Bone marrow (tissue), 2 donors: ENCODE measurements around the gene ANKS1A.

ENCODE experiments used
- DNase-seq, 2 donors: peaks; one replicate each; lab custom pipeline; 2025; lab: John Stamatoyannopoulos, UW

Gene ANKS1A

DNA sequence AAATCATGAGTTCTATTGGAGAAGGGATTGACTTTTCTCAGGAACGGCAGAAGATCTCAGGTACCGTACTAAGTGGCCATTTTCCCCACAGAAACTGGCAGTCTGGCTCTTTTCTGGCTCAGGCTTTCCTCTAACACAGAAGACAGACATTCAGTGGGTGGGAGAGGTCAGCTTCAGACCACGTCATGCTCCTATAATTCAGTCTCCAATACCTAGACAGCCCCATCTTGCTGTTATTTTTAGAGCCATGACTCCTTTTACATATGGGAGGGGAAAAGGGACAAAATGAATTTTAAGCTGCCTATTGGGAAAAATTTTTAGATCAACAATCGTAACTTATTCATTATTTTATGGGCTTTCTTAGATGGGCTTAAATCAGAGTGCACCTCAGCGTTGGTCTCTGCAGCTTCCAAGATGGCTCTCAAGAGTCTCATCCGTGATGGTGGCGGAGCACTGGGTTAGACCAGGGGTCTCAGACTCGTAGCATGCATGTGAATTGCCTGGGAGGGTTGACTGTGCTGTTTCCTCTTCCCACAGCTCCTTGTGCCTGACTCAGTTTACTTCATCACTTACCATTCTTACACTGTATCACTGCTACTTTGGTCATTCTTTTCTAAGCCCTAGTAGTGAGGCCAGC is 165.2 kb downstream of the ANKS1A start:
- DNase-seq = no peak

GRCh38 chr6:35054743-35055130 is 165.7 kb downstream of the ANKS1A start:
- no peak for DNase-seq

DNA sequence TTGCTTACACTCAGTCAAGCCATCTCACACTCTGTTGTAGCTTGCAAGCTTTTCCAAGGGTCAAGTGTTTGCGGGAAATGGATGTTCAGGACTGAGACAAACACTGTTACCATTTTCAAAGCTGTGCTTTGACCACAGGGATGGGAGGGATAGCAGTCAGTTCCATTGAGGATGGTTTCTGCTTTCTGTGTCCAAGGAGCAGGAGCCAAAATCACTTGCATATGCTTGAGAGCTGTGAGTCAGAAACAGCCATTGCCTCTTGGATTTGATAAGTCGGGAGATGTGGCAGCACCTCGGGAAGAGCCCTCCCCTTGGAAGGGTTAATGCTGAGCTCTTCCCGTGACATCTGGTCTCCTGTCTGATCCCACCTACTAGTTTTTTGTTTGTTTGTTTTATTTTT is 166.8 kb downstream of the ANKS1A start:
- DNase-seq = no peak

DNA sequence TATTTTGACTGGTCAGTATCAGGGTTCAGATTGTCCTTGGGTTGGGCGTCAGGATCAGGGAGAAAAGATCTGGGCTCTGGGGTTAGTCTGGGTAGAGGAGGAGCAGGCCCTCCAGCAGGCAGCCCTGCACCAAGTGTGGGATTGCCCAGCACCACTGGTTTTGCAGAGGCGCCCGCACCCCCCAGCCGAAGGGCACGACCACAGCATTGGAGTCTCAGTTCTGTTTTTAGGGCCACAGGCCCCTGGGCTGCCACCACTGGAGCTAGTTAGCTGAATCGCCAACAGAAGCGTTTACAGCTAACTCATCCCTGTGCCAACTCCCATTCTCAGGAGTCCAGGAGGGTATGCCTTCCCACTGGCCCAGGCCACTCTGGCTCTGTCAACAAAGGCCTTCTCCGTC is 167.9 kb downstream of the ANKS1A start:
- DNase-seq = no peak

GRCh38 chr6:35057449-35058357 is 168.6 kb downstream of the ANKS1A start:
- no peak for DNase-seq

- no peak for DNase-seq
These were observed 169.3 kb downstream of the ANKS1A start for GRCh38 chr6:35058358-35058675.

GRCh38 chr6:35058865-35059522 is 169.9 kb downstream of the ANKS1A start:
- no peak for DNase-seq

DNA sequence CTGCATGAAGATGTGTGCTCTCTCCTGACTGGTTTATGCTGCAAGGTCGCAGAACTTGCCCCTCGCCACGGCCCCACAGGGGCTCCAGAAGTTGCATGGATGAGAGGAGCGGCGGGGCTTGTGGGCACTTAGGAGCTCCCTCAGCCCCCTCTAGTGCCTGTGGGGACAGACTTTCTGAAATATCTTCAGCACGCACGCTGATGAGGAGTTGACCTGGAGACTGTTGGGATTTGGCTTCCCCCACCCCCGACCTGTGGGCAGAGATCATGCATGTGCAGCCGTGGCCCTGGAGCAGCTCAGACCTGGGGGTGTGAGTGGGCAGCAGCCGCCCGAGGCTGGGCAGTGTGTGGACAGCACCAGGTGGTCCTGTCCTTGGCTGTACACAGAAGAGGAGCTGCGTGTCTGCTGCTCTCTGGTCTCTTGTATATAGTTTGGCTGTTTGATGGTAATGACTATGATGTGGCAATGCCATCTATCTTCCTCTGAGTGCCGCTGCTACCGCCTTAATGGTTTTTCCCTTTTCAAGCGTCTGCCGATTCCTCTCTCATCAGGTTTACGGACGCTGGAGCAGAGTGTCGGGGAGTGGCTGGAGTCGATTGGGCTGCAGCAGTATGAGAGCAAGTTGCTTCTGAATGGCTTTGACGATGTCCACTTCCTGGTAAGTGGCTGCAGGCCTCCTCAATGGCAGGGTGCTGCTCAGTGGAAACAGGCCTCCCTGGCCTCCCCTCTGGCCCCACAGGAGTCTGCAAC is 170.7 kb downstream of the ANKS1A start:
- no peak for DNase-seq

DNA sequence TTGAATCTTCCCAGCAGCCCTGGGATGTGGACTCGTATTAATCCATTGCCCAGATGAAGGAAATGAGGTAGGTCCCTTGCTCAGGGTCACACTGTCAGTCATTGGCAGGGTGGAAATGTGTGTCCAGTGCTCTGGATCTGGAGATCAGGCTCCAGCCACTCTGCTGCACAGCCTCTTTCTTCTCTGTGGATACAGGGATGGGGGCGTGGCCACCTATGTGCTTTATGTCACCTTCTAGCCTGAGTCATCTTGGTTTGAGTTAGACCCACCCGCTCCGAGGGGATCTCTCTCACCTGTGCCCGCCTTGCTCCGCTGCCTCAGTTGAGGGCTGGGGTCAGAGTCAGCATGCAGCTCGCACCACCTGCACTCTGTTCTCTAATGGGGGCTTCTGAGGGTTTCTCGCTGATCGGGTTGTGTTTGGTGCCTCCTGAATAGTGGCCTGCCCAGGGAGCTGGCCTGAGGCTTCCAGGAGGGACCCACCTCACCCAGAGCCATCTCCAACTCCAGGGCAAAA is 172.1 kb downstream of the ANKS1A start:
- DNase-seq = no peak

DNA sequence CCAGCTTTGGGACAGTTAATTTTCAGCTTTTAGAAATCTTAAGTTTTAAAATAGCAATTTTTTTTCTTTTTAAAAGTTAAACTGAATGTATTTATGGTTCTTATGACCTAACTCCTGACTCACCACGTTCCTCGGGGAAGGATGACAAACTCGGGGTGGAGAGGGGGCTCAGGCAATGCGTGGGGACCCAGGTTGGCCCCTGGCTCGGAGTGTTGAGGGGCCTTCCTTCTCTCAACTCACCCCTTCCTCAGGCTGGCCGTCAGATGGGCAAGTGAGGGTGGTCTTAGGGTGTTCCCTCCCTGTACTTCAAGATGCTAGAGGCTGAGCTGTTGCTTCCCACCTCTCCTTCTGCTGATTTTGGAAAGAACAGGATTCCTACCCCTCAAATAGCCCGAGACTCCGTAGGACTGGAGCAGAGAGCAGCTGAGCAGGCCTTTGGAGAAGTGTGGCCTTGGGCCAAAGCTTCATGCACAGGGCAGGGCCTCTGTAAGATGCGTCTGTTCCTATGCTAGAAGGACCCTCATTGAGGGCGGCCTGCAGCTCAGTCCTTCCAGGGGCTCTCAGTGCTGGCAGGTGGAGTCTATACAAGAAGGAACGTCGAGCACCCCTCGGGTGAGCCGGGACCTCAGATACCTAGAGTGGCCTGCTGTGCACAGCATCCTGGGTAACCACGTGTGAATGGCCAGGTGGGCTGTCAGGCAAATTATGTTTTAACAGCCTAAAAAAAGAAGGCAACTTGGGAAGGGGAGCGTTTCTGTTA is 172.8 kb downstream of the ANKS1A start:
- DNase-seq = no peak

DNA sequence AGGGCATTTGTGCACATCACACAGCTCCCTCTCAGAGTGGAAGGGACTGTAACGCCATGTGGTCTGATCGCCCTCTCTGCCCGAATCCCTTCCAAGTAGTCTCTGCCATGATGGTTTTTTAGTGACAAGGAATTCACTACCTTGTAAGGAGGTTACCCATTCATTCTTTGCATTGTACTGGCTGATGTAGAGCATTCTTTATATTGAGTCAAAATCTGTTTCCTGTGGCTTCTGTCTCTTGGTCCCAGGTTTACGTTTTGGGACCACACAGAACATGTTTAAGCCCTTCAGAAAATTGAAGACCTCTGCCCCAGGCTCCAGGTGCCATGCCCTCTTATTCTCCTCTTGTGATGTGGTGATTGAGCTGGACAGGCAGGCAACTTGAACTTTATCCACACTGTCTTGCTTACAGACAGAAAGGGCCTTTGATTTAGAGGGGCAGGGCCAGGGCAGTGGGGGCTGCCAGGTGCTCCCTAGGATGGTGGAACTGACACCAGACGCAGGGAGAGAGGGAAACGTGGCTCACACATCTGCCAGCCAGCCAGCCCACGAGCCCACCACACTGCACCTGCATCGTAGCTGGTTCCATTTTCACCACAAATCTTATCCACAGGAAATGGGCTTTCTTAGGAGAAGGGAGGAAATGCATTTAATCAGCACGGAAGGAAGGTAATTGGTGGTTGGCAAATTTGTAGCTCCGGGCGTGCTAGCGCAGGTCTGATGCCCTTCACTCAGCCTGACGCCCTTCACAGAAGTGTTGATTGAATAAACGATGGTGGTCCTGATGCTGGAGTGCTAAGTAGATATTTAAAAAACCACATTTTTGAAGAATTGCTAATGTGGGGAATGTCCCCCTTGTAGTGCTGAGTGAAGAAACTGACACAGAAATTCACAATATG is 173.9 kb downstream of the ANKS1A start:
- DNase-seq = no peak

DNA sequence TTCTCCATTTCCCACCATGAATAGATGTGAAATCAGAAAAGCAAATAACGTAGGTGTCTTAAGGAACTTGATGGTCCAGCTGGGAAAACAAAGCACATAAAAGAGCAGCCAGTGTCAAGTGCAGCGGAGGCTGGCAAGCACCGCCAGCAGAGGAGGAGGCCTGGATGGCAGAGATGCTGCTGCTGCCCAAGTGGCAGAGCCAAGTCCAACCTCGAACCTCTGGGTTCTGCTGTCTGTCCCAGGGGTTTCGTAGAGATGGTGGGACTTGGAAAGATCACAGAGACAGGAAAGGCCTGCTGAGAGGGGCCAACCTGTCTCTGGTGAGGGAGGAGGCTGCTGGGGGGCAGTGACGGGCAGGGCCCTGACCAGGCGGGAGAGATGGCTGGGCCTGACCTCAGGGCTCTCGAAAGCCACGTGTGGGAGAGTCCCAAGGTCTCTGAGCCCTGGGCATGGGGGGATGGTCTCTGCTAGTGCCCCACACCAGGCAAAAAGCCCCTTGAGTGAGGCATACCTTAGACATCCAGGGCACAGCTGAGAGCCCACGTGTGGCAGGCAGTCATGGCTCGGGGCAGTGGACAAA is 174.7 kb downstream of the ANKS1A start:
- DNase-seq = no peak

- no peak for DNase-seq
These were observed 175.2 kb downstream of the ANKS1A start for GRCh38 chr6:35064290-35064689.

- no peak for DNase-seq
These were observed 175.8 kb downstream of the ANKS1A start for GRCh38 chr6:35064757-35065440.

- no peak for DNase-seq
These were observed 176.4 kb downstream of the ANKS1A start for GRCh38 chr6:35065441-35065800.

DNA sequence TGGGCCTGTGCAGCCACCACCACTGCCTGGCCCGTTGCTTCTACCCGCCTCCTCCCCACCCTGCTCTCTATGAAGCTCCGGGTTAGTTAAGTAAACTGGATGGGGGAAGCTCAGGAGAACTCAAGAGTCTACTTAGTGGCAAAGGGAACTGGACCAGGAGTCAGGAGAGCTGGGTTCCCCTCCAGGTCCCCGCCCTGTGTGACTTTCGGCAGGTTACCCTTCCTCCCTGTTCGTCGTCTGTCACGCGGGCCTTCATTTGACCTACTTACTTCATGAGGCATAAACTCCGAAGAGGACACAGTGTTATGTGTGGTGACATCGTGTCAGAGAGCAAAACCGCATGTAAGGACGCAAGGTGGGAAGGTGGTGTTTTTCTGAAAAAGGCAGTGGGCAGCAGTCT is 176.8 kb downstream of the ANKS1A start:
- no peak for DNase-seq

DNA sequence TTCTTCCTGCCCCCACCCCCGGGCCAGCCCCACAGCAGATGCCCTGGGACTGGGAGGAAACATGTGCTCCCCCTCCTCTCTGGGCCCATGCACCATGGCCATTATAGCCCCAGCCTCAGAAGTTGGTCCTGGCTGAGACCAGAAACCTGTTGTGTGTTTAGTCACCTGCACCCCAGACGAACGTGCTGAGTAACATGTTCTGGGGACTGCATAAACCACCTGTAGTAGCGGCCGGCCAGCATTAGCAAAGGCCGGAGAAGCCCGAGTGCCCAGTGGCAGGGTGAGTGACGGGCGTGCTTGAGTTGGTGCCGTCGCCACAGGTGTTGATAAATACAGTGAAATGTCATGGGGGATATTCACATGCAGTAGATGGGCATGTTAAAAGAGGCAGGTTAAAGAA is 178.2 kb downstream of the ANKS1A start:
- DNase-seq = no peak

- no peak for DNase-seq
These were observed 179.2 kb downstream of the ANKS1A start for GRCh38 chr6:35068206-35068605.

GRCh38 chr6:35068644-35069043 is 179.6 kb downstream of the ANKS1A start:
- no peak for DNase-seq

DNA sequence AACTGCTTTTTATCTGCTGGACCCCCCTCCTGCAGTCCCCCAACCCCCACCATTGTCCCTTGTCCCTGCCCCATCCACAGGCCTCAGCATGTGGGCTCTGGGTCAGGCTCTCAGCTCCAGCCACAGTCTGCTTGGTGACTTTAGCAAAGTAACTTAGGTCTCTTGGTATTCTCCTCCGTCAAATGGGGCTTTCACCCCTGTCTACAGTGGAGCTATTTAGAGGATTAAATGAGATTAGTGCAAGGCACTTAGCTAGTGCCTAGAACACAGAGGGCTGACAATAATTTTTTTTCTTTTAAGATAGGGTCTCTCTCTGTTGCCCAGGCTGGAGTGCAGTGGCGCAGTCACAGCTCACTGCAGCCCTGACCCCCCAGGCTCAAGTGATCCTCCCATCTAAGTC is 180.2 kb downstream of the ANKS1A start:
- DNase-seq = no peak
